NAMALWA (cell line): Measurements from ENCODE around the gene TSEN54.

Experiments used
- DNase-seq: peaks from one replicate; pipeline ENCODE4 v3.0.0-alpha.2; 2015; ENCODE audit warnings: low spot score

TSEN54 gene

DNA sequence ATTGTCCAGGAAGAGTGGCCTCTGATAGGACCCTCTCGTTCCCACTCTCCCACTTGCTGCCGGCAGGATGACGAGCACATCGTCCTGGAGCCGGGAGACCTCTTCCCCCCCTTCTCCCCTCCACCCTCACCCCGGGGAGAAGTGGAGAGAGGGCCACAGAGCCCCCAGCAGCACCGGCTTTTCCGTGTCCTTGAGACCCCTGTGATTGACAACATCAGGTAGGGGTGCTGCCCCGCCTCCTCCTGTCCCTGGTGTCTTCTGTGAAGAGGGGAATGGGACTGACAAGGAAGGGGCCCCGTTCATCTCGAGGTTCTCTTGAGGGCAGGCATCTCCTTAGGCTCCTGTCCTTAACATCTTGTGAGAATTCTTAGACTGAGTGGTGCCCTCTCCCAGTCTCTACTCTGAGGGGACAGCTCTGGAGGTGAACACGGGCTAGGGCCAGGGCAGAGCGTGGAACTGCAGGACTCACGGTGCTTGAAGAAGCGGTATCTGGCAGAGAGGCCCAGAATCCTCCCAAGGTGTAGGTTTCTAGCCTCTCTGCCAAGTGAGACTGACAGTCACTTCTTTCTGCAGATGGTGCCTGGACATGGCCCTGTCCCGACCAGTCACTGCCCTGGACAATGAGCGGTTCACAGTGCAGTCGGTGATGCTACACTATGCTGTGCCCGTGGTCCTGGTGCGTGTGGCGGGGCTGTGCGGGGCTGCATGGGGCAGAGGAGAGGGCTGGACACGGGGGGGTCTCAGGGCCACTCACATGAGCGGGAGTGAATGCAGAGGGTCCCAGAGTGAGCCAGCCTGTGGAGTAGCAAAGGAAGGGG lies 27.4 kb upstream of the TSEN54 start:
- no peak for DNase-seq

DNA sequence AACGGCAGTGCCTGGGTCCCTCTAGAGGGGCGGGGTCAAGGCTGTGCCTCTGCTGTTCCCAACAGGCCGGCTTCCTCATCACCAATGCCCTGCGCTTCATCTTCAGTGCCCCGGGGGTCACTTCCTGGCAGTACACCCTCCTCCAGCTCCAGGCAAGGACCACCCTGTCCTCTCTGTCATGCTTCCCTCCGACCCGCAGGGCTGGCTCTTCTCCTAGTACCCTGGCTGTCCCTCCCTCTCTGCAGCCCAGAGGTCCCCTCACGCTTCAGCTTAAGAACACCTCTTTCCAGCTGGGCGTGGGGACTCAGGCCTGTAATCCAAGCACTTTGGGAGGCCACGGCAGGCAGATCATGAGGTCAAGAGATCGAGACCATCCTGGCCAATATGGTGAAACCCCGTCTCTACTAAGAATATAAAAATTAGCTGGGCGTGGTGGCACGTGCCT lies 26.8 kb upstream of the TSEN54 start:
- DNase-seq: no peak

DNA sequence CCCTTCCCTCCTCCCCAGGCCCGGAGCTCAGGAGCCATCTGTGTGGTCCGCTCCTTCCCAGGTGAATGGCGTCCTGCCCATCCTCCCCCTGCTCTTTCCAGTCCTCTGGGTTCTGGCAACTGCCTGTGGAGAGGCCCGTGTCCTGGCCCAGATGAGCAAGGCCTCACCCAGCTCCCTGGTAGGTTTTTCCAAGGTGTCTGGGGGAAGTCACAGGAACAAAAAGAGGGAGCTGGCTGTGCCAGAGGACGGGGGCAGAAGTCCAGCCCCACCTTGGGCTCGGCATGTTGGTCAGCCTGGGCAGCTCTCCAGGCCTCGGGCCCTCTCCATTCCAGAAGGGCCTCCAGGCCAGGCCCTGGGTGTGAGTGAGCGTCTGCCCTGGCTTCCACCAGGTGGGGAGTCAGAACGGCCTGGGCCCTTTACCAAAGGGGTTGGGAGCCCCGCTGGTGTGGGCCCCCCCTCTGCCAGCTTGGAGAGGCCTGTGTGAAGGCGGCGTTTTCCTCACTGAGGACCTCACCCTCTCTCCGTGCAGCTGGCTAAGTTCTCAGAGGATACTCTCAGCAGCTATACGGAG lies 26.1 kb upstream of the TSEN54 start:
- no peak for DNase-seq

DNA sequence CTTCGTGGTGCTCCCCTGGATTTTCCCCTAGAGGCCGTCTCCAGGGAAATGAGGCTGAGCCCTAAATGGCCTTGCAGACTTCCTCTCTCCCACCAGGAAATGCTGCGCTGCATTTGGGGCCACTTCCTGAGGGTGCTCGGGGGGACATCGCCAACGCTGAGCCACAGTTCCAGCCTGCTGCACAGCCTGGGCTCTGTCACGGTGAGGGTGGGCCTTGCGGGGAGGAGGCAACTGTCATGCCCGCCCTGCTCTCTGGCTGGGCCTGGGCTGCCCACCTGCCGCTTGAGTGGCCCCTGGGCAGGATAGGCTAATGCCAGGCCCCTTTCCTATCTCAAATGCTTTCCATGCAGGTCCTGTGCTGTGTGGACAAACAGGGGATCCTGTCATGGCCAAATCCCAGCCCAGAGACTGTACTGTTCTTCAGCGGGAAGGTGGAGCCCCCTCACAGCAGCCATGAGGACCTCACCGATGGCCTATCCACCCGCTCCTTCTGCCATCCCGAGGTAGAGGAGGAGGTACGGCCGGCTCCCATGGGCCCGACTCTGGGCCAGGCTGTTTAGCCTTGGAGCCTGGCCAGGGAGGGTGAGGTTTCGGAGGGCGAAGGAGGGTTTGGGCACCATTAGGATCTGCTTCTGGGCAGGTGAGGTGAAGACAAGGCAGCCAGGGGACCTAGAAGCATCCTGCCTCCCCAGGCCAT lies 25.2 kb upstream of the TSEN54 start:
- no peak for DNase-seq

DNA sequence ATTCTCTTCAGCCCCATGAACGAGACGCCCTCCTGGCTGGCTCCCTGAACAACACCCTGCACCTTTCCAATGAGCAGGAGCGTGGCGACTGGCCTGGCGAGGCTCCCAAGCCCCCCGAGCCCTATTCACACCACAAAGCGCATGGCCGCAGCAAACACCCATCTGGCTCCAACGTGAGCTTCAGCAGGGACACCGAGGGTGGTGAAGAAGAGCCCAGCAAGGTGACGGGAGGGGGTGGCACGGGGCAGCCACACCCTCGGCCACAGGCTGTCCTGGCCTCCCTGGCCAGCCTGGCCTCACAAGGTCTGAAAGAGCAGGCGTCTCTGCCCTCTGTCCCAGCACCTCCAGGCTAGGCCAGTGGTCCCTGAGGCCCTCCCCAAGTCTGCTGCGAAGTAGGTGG lies 24.6 kb upstream of the TSEN54 start:
- no peak for DNase-seq

DNA sequence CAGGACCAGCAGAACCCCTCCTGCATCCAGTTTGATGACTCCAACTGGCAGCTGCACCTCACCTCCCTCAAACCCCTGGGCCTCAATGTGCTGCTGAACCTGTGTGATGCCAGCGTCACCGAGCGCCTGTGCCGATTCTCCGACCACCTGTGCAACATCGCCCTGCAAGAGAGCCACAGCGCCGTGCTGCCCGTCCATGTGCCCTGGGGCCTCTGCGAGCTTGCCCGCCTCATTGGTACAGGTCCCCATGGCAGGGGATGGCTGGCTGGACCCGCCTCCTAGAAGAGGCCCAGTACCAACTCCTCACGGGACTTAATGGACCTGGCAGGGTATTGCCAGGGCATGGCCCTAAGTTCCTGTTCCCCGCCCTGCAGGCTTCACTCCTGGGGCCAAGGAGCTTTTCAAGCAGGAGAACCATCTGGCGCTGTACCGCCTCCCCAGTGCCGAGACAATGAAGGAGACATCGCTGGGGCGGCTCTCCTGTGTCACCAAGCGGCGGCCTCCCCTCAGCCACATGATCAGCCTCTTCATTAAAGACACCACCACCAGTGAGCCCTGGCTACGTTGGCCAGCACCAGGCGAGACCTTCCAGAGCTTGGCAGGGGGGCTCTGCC lies 23.7 kb upstream of the TSEN54 start:
- DNase-seq: no peak

DNA sequence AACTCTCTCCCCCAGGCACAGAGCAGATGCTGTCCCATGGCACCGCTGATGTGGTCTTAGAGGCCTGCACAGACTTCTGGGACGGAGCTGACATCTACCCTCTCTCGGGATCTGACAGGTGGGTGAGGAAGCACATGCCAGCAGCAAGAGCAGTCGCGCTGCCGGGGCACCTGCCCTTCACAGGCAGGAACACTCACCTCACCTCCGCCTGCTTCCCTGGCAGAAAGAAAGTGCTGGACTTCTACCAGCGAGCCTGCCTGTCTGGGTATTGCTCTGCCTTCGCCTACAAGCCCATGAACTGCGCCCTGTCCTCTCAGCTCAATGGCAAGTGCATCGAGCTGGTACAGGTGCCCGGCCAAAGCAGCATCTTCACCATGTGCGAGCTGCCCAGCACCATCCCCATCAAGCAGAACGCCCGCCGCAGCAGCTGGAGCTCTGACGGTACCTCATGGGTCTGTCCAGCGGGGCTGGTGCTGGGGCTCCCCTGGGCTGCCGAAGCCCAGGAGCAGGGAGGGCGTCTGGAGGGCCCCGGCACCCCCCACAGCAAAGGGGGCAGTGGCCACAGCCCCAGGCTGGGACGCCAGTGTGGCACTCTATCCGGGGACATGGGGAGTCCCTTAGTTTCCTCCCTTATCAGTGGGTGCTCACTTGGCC lies 22.7 kb upstream of the TSEN54 start:
- no peak for DNase-seq

DNA sequence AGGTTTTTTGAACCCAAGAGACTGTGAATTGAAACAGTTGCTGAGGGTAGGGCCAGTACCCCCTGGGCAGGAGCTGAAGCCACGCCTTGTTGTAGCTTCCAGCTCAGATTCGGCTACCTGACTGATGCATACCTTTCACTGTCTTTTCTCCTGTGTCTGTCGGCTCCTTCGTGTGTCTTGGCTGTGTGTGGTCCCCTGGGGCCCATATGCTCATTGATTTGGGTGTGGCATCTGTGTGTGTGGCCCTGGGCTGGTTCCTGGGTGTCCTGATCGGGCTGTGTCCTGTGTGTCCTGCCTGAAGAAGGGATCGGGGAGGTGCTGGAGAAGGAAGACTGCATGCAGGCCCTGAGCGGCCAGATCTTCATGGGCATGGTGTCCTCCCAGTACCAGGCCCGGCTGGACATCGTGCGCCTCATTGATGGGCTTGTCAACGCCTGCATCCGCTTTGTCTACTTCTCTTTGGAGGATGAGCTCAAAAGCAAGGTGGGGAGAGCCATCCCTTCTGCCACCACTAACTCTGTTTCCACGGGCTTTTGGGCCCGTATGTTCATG lies 21.9 kb upstream of the TSEN54 start:
- no peak for DNase-seq

DNA sequence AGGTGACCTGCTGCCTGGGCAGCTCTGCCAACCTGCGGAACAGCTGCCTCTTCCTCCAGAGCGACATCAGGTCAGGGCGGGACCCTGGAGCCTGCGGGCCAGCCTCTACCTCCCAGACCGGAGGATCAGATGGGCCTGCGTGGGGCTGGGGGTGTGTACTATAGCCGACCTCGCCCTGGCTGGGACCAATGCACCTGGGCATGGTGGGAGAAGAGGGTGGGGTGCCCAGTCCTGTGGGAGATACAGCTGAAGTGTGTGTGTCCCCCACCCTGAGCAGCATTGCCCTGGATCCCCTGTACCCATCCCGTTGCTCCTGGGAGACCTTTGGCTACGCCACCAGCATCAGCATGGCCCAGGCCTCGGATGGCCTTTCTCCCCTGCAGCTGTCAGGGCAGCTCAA lies 20.3 kb upstream of the TSEN54 start:
- DNase-seq: no peak

DNA sequence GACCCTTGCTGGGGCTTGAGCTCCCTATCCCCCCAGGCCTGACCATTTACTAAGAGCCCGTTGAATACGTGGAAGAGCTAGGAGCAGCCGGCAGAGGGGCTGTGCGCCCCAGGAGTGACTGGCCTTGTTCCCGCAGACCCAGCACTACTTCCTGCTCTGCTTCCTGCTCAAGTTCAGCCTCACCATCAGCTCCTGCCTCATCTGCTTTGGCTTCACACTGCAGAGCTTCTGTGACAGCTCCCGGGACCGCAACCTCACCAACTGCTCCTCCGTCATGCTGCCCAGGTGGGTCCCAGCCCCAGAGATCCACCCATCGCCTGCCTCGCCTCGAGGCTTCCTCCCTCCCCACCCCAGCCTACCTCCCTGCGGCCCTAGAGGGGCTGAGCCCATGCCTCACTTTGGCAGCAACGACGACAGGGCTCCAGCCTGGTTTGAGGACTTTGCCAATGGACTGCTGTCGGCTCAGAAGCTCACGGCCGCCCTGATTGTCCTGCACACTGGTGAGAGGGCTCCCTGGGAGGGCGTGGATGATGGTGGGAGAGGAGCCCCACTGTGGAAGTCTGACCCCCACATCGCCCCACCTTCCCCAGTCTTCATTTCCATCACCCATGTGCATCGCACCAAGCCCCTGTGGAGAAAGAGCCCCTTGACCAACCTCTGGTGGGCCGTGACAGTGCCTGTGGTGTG lies 18.1 kb upstream of the TSEN54 start:
- no peak for DNase-seq

DNA sequence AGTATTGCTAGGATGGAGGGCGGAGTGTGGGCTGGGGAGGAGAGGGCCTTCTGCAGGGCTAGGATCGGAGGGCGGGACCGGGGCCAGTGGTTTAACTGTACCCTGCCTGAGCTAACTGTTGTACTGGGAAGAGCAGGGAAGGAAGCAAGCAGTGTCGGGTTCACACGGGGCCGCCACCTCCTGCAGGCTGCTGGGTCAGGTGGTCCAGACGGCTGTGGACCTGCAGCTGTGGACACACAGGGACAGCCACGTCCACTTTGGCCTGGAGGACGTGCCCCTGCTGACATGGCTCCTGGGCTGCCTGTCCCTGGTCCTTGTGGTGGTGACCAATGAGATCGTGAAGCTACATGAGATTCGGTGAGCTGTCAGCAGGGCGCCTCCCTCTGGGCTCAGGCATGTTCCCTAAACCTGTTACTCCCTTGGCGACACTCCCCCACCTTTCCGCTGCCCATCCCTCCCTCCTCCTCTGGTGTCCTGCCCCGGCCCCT lies 17.6 kb upstream of the TSEN54 start:
- DNase-seq: no peak

DNA sequence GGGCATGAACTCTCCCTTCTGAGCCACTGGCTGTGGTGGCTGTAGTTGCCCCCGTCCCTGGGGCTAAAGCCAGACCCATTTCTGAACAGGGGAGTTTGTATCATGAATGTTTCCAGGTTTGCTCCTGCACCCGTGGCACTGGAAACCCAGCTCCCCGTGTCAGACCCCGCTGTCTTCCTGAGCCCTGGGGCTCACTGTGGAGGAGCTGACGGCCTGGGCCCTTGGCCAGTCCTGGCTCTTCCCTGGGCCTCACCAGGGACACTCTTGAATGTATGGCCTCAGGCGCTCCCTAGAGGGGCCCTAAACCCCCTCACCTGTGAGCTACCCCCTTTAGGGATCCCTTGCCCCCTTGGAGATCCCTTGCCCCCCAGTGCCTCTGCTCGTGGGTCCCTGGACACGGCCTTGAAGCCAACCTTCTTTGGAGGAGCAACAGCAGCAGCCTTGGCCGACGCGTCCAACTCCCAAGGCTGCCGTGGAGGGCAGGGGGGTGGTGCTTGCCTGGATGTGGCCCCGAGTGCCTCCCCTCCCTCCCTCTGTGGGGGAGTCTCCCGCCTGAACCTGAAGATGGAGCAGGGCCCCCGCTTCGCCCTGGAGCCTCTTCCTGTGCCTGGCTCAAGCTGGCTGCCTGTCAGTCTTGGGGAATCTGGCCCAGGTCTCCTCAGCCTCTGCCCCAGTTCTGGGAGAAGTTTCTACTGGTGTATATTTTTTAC lies 16.9 kb upstream of the TSEN54 start:
- DNase-seq: no peak

DNA sequence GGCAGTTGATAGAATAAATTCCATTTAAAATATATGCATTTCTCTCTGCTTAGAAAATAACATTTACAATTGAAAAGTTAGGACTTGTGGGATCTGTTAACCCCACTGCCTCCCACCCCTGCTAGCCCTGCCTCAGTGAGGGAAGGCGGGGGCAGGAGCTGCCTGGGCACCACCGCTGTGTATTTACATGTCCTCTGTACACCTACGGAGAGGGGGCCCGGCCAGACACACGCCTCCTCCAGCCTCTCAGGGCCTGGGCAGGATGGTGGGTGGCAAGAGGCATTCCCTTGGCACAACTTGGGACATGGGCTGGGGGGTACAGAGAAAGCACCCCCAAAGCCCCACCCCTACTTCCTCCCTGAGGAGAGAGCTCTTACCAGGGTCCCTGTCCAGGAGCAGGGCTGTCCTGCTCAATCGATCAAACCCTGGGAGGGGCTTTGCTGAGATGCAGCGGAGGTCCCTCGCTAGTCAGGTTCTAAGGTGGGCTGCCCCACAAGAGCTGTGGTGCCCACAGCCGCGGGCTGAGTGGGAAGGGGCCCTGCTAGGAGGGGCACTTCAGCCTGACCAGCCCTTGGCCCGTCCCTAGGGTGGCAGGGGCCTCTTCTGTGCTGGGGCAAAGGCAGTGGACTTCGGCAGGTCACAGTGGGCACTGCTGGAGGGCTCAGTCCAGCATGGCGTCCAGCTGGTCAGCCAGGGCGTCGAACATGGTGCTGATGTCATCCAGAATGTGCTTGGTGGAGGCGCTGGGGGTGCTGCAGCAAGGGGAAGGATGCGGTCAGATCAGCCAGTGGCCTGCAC lies 15.7 kb upstream of the TSEN54 start:
- no peak for DNase-seq

DNA sequence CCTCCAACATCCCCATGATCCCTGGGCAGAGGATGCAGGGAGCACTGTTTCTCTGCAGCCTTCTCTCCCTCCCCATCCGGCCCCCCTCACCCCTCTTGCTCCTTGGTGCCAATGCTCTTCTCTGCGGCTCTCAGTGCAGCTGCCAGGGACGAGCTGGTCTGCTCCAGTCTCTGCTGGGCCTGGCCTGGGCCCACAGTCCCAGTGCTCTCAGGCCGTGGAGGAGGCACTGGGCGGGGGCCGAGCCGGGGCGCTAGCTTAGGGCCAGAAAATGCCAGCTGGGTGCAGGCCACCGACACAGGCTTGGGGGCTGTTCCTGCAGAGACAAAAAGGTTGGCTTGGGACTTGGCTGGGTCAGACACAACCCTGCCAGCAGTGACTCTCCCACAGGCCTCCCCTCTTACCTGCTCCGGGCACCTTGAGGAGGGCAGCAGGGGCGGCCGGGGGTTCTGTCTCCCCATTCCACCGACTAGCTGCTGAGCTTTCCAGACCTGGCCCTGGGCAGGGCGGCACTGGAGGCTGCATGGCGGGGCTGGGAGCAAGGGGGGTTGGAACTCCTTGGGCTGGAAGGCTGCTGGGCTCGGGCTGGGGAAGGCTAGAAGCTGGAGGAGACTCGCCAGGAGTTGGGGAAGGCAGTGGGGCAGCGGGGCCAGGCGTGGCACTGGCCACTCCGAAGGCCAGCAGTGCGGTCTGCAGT lies 14.8 kb upstream of the TSEN54 start:
- no peak for DNase-seq

DNA sequence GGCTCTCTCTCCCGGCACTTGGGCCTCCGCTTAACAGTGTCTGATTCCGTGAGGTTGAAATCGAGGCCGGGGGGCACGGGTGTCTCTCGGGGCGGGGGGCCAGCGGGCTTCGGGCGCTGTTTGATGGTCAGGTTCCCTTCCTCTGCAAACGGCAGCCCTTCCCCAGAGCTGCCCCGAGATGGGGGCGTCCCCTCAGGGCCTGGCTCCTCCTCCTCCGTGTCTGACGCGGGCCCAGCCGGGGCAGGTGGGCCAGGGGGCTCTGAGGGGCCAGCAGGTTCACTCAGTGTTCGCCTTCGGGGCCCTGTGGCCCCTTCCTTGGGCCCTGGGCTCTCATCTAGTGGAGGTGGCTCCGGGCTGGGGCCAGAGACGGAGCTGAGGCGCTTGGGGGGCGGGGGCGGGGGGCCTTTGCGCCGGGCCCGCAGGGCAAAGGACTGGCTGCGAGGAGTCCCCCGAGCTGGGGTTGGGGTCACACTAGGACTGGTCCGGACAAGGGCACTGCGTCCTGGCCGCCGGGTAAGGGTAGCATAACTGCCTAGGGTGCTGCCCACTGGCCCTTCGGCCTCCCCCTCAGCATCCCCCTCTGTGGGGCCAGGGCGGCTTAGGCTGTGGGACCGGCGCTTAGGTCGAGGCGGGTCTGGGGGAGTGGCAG lies 14.1 kb upstream of the TSEN54 start:
- no peak for DNase-seq

DNA sequence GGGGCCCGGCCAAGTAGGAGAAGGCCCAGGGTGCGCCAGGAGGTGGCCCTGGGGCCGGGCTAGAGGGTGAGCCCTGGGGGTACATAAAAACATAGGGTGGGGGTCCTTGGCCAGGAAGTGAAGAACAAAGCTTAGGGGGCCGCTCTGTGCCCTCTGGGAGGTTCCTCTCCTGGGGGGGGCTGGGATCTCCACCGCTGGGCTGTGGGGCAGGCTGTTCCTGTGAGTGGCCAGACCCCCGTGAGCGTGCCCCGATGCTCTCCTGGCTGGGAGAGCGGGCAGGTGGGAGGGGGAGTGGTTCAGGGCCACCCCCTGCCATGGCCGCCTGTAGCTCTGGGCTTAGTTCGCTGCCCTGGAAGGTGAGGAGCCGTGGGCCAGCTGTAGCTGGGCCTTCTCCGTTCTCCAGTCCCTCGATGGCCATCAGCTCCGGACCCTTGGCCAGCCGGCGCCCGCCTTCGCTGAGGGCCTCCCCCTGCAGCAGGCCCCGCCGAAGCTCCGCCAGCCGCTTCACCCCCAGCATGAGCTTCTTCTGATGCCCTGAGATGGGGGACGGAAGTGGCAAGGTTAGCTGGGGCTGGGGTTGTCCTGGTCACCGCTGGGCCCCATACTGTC lies 13.5 kb upstream of the TSEN54 start:
- no peak for DNase-seq

DNA sequence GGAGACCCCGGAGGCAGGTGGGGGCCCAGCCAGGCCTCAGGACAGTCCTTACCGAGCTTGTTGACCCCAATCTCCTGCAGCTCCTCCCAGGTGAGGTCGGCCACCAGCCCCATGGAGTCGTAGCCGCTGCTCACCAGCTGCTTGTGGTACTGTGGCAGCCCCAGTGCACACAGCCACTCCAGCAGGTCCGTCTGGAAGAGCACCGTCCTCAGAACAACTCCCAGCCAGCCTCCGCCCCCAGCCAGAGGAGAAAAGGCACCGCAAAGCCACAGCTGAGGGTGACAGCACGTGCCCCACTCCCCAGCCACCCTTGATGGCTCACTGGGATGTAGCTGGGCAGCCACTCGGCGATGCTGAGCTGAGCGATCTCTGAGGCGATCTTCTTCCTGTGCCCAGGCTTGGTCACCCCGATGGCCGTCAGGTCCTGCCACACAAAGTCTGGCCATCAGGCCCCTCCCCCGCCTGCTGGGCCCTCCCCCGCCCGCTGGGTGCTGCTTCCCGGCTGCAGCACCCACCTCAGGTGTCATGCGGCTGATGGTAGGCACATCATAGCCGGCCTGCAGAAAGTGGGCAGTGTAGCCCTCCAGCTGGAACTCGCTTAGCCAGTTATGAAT lies 12.9 kb upstream of the TSEN54 start:
- DNase-seq: no peak

DNA sequence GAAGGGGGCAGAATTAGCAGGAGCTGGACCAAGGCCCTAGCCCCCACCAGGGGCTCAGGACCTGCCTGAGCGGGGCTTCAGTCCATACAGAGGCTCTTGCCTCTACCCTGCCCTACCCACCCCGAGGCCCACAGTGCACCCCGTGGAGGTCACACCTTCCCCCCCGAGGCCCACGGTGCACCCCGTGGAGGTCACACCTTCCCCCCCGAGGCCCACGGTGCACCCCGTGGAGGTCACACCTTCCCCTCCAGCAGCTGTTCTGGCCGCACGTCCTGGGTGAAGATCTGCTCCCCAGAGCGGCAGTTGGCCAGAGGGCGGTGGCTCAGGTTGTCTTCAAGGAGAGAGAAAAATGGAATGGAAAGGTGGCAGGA lies 12.4 kb upstream of the TSEN54 start:
- no peak for DNase-seq
